ENCODE measurements around the gene SETD1B.
"Not testable (repeated sequence)": the region's sequence is repeated elsewhere in the genome, so short reads cannot be mapped to it uniquely, and the experiment has no call there.

SETD1B gene

GRCh38 chr12:121860257-121860656 is 56.4 kb downstream of the SETD1B start:
- DNase-seq = no peak

DNA sequence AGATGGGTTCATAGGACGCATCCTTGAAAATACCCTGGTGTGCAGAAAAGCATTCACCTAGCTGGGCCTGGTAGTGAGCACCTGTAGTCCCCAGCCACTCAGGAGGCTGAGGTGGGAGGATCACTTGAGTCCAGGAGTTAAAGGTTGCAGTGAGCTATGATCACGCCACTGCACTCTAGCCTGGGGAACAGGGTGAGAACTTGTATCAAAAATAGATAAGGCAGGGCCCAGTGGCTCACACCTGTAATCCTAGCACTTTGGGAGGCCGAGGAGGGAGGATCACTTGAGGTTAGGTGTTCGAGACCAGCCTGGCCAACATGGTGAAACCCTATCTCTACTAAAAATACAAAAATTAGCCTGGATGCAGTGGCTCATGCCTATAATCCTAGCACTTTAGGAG is 56.9 kb downstream of the SETD1B start:
- not testable (repeated sequence) for DNase-seq

DNA sequence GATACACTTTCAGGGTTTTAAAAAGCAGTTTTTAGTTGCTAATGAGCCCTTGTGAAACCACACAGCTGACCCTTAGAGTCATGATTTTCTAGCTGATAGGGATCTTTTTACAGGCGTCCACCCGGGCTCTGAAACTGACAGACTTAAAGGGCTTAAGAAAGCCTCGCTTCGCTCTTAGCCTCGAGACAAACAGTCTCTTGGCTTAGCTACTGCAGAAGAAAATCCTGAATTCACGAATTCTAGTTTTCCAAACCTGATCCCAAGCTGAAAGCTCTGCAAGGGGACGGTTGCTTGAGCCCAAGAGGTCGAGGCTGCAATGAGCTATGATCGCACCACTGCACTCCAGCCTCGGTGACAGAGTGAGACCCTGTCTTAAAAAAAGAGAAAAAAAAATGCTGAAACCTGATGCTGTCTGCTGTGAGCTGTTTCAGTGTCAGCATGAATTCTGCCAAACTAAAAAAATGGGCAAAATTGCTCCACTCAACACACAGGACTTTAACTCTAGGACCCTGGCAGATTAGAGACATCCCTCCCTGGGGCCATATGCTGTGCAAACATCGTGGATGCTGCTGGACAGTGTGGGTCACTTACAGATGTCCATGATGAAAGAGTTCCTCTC is 57.9 kb downstream of the SETD1B start:
- peak; percentile 61 for DNase-seq

DNA sequence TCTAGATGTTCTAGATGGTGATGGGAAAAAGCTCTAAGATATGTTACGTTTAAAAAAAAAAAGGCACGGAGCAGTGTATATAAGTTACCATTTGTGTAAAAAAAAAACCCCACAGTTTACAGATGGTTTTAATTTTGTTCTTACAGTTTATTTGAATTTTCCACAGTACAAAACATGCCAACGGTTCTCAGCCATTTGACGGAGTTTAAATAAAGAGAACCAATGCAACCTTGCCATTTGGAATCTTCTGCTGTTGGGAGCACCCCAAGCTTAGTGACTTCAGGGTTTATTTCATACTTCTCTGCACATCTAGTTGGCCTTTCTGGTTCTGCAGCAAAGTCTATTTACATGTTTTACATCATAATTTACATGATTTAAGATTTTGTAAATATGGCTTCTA is 62.5 kb downstream of the SETD1B start:
- no peak for DNase-seq

GRCh38 chr12:121869229-121869628 is 65.4 kb downstream of the SETD1B start:
- not testable (repeated sequence) for DNase-seq

- DNase-seq = no peak
Measured at GRCh38 chr12:121871467-121871866, 67.7 kb downstream of the SETD1B start.

GRCh38 chr12:121872546-121873215 is 68.9 kb downstream of the SETD1B start:
- peak; percentile 90 for DNase-seq

GRCh38 chr12:121873216-121873569 is 69.4 kb downstream of the SETD1B start:
- DNase-seq = no peak

DNA sequence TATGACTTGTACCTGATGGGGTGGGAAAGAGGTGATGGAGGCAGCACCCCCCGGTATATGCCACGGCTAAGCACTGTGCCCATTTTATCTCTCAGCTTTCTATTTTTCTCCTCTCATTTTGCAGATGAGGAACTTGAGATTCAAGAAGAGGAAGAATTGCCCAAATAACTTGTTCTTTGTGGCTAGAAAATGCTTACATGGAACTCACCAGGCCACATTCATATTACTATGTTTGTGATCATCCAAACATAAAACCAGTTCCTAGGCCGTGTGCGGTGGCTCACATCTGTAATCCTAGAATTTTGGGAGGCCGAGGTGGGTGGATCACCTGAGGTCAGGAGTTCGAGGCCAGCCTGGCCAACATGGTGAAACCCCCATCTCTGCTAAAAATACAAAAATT is 70.3 kb downstream of the SETD1B start:
- no peak for DNase-seq

GRCh38 chr12:121875582-121875981 is 71.8 kb downstream of the SETD1B start:
- DNase-seq = no peak

GRCh38 chr12:121876080-121876447 is 72.3 kb downstream of the SETD1B start:
- DNase-seq = not testable (repeated sequence)
